GM23338 (cell line): Measurements from ENCODE around the gene CDKN1C. TPM values are rescaled to one million over a fixed set of nuclear protein-coding genes. Genes with fewer than 3 reads are reported as not detected.

Experiments
- ATAC-seq: fragments of 200-7000 bp; cut with Tn5 transposase; 3 replicates; pipeline ENCODE4 v1.9.1; 2020
- DNase-seq: peaks from one replicate; pipeline ENCODE4 v3.0.0-alpha.2; 2015; ENCODE audit warnings: low spot score
- H2AFZ ChIP-seq: fragments of 200-600 bp; sonication (generic); 2 replicates; pipeline ENCODE4 v1.8.0; 2016; ENCODE audit warnings: antibody characterized with exemption, mild to moderate bottlenecking, moderate library complexity
- H3F3A ChIP-seq: fragments of 200-600 bp; sonication (generic); replicated peaks from 2 replicates; pipeline ENCODE4 v1.8.0; 2017; ENCODE audit warnings: antibody characterized with exemption, mixed run types, low read depth
- H3K27ac ChIP-seq: fragments of 200-600 bp; sonication (generic); 2 replicates; pipeline ENCODE4 v1.6.1; 2016; ENCODE audit warnings: low read depth
- H3K27me3 ChIP-seq: fragments of 200-600 bp; sonication (generic); 2 replicates; pipeline ENCODE4 v1.8.0; 2016; ENCODE audit warnings: mild to moderate bottlenecking, mixed run types, moderate library complexity; ENCODE audit not compliant: insufficient read depth
- H3K36me3 ChIP-seq: fragments of 200-600 bp; sonication (generic); 2 replicates; pipeline ENCODE4 v1.8.0; 2016; ENCODE audit warnings: mild to moderate bottlenecking; ENCODE audit not compliant: insufficient read depth
- H3K4me1 ChIP-seq: fragments of 200-600 bp; sonication (generic); 2 replicates; pipeline ENCODE4 v1.8.0; 2016; ENCODE audit warnings: mild to moderate bottlenecking, moderate library complexity; ENCODE audit not compliant: insufficient read depth
- H3K4me2 ChIP-seq: fragments of 200-600 bp; sonication (generic); 2 replicates; pipeline ENCODE4 v1.7.1; 2017; ENCODE audit warnings: mixed run types
- H3K4me3 ChIP-seq: fragments of 200-600 bp; sonication (generic); 2 replicates; pipeline ENCODE4 v1.6.1; 2016; ENCODE audit warnings: mixed run types
- H3K79me2 ChIP-seq: fragments of 200-600 bp; sonication (generic); replicated peaks from 2 replicates; pipeline ENCODE4 v1.8.0; 2017; ENCODE audit warnings: mild to moderate bottlenecking; ENCODE audit not compliant: insufficient read depth
- H3K9me2 ChIP-seq: fragments of 200-600 bp; sonication (generic); 2 replicates; pipeline ENCODE4 v1.8.0; 2017; ENCODE audit not compliant: insufficient read depth
- H4K20me1 ChIP-seq: fragments of 200-600 bp; sonication (generic); replicated peaks from 2 replicates; pipeline ENCODE4 v1.8.0; 2017; ENCODE audit warnings: mild to moderate bottlenecking; ENCODE audit not compliant: insufficient read depth
- H3K27ac Mint-ChIP-seq: 2 replicates; pipeline ENCODE4 v1.8.0; 2020; ENCODE audit warnings: inconsistent platforms, mild to moderate bottlenecking, moderate library complexity, mixed read lengths
- H3K27me3 Mint-ChIP-seq: 3 replicates; pipeline ENCODE4 v1.8.0; 2022; ENCODE audit warnings: low read depth, mild to moderate bottlenecking, moderate library complexity, mixed read lengths, inconsistent platforms; ENCODE audit not compliant: insufficient read depth, poor library complexity
- H3K36me3 Mint-ChIP-seq: 3 replicates; pipeline ENCODE4 v1.8.0; 2021; ENCODE audit warnings: low read depth, mild to moderate bottlenecking, inconsistent platforms, moderate library complexity, mixed read lengths
- H3K4me1 Mint-ChIP-seq: 3 replicates; pipeline ENCODE4 v1.8.0; 2020; ENCODE audit warnings: mild to moderate bottlenecking, inconsistent platforms, mixed read lengths
- H3K4me3 Mint-ChIP-seq: 3 replicates; pipeline ENCODE4 v1.8.0; 2021; ENCODE audit warnings: moderate library complexity, mild to moderate bottlenecking, inconsistent platforms, mixed read lengths
- H3K9me3 Mint-ChIP-seq: 3 replicates; pipeline ENCODE4 v1.8.0; 2020; ENCODE audit warnings: moderate library complexity, mild to moderate bottlenecking, inconsistent platforms, mixed read lengths
- ETS1 ChIP-seq: IDR thresholded peaks from 2 replicates; pipeline ENCODE4 v1.6.1; 2016; ENCODE audit warnings: antibody characterized with exemption
- EZH2 ChIP-seq: fragments of 200-600 bp; sonication (generic); IDR thresholded peaks from one replicate; pipeline ENCODE4 v1.8.0; 2017; ENCODE audit warnings: antibody characterized with exemption, mild to moderate bottlenecking, low read depth; ENCODE audit not compliant: unreplicated experiment
- EZH2phosphoT487 ChIP-seq: fragments of 200-600 bp; sonication (generic); IDR thresholded peaks from one replicate; pipeline ENCODE4 v1.8.1; 2018; ENCODE audit warnings: antibody characterized with exemption; ENCODE audit not compliant: unreplicated experiment
- JUNB ChIP-seq: IDR thresholded peaks from one replicate; pipeline ENCODE4 v1.6.1; 2016; ENCODE audit warnings: antibody characterized with exemption; ENCODE audit not compliant: unreplicated experiment
- POLR2AphosphoS5 ChIP-seq: IDR thresholded peaks from 2 replicates; pipeline ENCODE4 v1.6.1; 2016; ENCODE audit warnings: antibody characterized with exemption, low read depth
- STAT1 ChIP-seq: IDR thresholded peaks from one replicate; pipeline ENCODE4 v1.6.1; 2016; ENCODE audit warnings: antibody characterized with exemption; ENCODE audit not compliant: unreplicated experiment
- ZNF114 ChIP-seq: fragments of 250-450 bp; sonication (Bioruptor Pico); IDR thresholded peaks from 2 replicates; pipeline ENCODE4 v1.5.0; 2020; ENCODE audit warnings: mild to moderate bottlenecking, moderate library complexity
- polyA plus RNA-seq: library from polyadenylated mRNA; unstranded; fragments of >200 nt; fragmentation: Nextera tagmentation; extraction: Ambion mirVana; gene quantifications from 2 replicates; pipeline ENCODE4 v1.2.1, GENCODE V29; 2016
- total RNA-seq: library from RNA; depleted of rRNA; stranded (reverse); fragments of >200 nt; shearing (Covaris generic); gene quantifications from 2 replicates; pipeline ENCODE4 v1.2.3, GENCODE V29; 2014

CDKN1C gene
- total and polyA plus RNA-seq, 2 experiments from 2014 or later: 19.3 to 23.5 TPM

- Histone ChIP-seq H4K20me1 (no peaks in the 10 kb centered on the region; the same call in 1 of the 2 replicates), H3F3A (no peaks in the 10 kb centered on the region), H3K4me3 (no peak overlapping the region), H3K27ac (no peak overlapping the region), H3K36me3 (no peaks in the 10 kb centered on the region), H2AFZ (no peak overlapping the region), H3K27me3 (peaks cover 4% of the 10 kb centered on the region; the same call in 1 of the 2 replicates), H3K4me2 (no peak overlapping the region), H3K4me1 (peaks cover 5% of the 10 kb centered on the region; the same call in 1 of the 2 replicates), H3K9me2 (no peaks in the 10 kb centered on the region), H3K79me2 (no peaks in the 10 kb centered on the region)
- no peak overlapping the region for H3K4me3 Mint-ChIP-seq
- peak overlapping the region; percentile 10; the same call in 1 of the 2 replicates for H3K27ac Mint-ChIP-seq
- H3K27me3 Mint-ChIP-seq: peaks cover 55% of the 10 kb centered on the region
- peaks cover 20% of the 10 kb centered on the region for H3K9me3 Mint-ChIP-seq
- peaks cover 19% of the 10 kb centered on the region for H3K4me1 Mint-ChIP-seq
- DNase-seq (no peak), ATAC-seq (no peak)
- no peak for TF ChIP-seq JUNB
- H3K36me3 Mint-ChIP-seq: peaks cover 12% of the 10 kb centered on the region
Observed at GRCh38 chr11:2899080-2899783, 13.7 kb upstream of the CDKN1C start.

DNA sequence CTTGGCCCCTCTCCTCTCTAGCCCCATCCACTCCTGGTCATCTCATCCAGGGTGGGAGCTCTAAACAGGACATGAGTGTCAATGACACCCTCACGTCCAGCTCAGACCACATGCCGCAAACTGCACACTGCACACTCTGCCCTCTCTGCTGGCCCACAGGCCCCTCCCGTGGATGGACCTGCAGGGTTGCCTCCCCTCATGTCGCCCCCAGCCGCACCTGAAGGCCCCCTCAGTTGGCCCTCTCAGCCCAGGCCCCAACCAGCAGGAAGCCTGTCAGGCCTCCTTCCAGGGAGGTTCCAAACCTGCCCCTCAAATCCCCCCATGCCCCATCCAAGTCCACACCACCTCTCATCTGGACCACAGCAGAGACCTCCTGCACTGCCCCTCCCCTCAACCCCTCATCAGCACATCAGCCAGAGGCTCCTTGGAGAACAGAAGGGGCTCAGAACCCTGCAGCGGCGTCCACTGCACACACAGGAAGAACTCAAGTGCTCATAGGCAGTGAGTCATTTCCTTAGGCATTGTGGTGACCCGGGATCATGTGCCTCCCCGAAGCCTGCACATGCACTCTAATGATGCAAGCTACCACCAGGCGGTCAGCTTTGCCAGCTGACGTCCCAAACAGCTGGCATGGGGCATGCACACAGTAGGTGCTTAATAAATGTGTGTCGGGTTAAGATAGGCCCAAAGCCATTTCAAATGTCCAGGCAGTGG, 12.9 kb upstream of the CDKN1C start:
- Mint-ChIP-seq H3K27me3 (peaks cover 59% of the 10 kb centered on the region), H3K36me3 (peaks cover 12% of the 10 kb centered on the region), H3K9me3 (peaks cover 25% of the 10 kb centered on the region), H3K4me3 (no peak overlapping the region), H3K27ac (no peak overlapping the region; the same call in 1 of the 2 replicates), H3K4me1 (peaks cover 15% of the 10 kb centered on the region)
- no peak overlapping the region for H3K27ac ChIP-seq
- no peaks in the 10 kb centered on the region for H3K79me2 ChIP-seq
- no peak for TF ChIP-seq ETS1
- TF ChIP-seq EZH2phosphoT487: no peak
- TF ChIP-seq EZH2: no peak
- no peaks in the 10 kb centered on the region for H3K36me3 ChIP-seq
- no peaks in the 10 kb centered on the region for H3F3A ChIP-seq
- no peak for ATAC-seq
- H3K4me2 ChIP-seq: no peak overlapping the region
- peaks cover 5% of the 10 kb centered on the region; the same call in 1 of the 2 replicates for H3K4me1 ChIP-seq
- no peaks in the 10 kb centered on the region; the same call in 1 of the 2 replicates for H4K20me1 ChIP-seq
- H3K27me3 ChIP-seq: peaks cover 4% of the 10 kb centered on the region; the same call in 1 of the 2 replicates
- no peak overlapping the region for H3K4me3 ChIP-seq
- DNase-seq: no peak
- no peak overlapping the region for H2AFZ ChIP-seq
- H3K9me2 ChIP-seq: no peaks in the 10 kb centered on the region

DNA sequence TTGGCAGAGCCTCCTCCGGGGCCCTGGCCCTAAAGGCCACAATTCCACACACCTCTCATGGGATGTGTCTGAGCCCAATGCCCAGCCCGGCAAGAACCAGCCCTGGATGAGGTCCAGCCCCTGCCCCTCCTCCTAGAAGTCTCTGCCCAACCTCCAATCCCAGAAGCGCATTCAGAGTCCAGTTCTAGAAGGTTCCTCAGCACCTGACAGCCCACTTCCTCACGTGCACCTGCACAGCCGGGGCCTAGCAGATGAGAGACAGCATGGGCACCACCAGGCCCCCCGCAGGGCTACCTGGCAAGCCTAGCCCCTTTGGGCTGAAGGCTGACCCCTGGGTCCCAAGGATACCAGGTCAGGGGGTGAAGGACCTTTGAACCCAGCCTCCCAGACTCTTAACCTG, 11.5 kb upstream of the CDKN1C start:
- Mint-ChIP-seq H3K36me3 (peaks cover 12% of the 10 kb centered on the region), H3K4me3 (no peak overlapping the region), H3K9me3 (peaks cover 32% of the 10 kb centered on the region), H3K4me1 (peaks cover 11% of the 10 kb centered on the region), H3K27ac (no peak overlapping the region), H3K27me3 (peaks cover 58% of the 10 kb centered on the region)
- no peaks in the 10 kb centered on the region for H3K9me2 ChIP-seq
- H3K4me3 ChIP-seq: no peak overlapping the region
- peaks cover 4% of the 10 kb centered on the region; the same call in 1 of the 2 replicates for H3K27me3 ChIP-seq
- DNase-seq: no peak
- H3K4me1 ChIP-seq: peaks cover 5% of the 10 kb centered on the region; the same call in 1 of the 2 replicates
- H2AFZ ChIP-seq: no peak overlapping the region
- H3K36me3 ChIP-seq: no peaks in the 10 kb centered on the region
- H3K27ac ChIP-seq: no peak overlapping the region
- peaks cover 8% of the 10 kb centered on the region; the same call in 1 of the 2 replicates for H3F3A ChIP-seq
- no peak for ATAC-seq
- H4K20me1 ChIP-seq: no peaks in the 10 kb centered on the region; the same call in 1 of the 2 replicates
- no peak overlapping the region for H3K4me2 ChIP-seq
- no peaks in the 10 kb centered on the region for H3K79me2 ChIP-seq
- no peak for TF ChIP-seq POLR2AphosphoS5
- no peak for TF ChIP-seq EZH2
- no peak for TF ChIP-seq EZH2phosphoT487
- TF ChIP-seq ETS1: no peak
- no peak for TF ChIP-seq JUNB
- no peak for TF ChIP-seq ZNF114 (CRISPR knock-in tag)
- no peak for TF ChIP-seq STAT1
